ENCODE data around the gene PTPRG.

DNA sequence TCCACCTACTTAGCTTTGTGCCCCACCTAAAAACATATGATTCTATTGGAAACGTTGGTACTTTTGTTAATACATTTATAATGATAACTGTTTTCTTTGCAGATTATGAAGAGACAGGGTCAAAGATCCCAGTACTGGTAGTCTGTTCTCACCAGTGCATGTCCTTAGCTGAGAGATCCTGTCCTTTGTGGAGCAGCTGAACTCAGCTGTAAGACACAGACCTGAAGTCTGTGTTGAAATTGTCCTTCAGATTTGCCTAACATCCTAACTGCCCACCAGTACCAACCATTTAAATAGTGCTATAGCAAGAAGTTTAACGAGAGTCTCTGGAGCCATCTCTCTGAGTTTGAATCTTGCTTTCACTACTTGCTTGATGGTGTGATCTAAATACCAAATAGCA lies 413.3 kb downstream of the PTPRG start:
- TF ChIP-seq CTCF (IDR thresholded peaks at IDR 0.05) (no peak), REST (IDR thresholded peaks at IDR 0.05; ENCODE audit: insufficient read depth in 1 of 2, low read depth in 2 of 2, low read length in 1 of 2) (no peak)

Data from Panc1 (cell line).